LoVo (cell line): Measurements from ENCODE around the gene AHRR.
"Not testable (repeated sequence)": the region's sequence is repeated elsewhere in the genome, so short reads cannot be mapped to it uniquely, and the experiment has no call there.

ENCODE experiments used
- DNase-seq: peaks from one replicate; pipeline ENCODE4 v3.0.0-alpha.2; 2016; ENCODE audit warnings: low spot score

AHRR gene

GRCh38 chr5:368183-369084 lies 46.9 kb downstream of the AHRR start:
- DNase-seq = no peak

- DNase-seq = no peak
These were observed 47.8 kb downstream of the AHRR start for GRCh38 chr5:369151-369868.

DNA sequence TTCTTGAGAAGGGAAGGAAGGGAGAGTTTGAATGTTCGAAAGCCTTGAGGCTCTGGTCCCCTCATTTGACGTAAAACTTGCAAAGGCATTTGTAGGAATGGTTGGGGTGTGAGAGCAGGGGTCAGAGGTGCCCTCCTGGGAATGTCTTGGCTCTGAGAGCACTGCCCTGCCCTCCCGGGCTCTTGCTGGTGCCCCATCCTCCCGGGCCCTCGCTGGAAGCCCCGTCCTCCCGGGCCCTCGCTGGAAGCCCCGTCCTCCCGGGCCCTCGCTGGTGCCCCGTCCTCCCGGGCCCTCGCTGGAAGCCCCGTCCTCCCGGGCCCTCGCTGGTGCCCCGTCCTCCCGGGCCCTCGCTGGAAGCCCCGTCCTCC lies 48.3 kb downstream of the AHRR start:
- not testable (repeated sequence) for DNase-seq

DNA sequence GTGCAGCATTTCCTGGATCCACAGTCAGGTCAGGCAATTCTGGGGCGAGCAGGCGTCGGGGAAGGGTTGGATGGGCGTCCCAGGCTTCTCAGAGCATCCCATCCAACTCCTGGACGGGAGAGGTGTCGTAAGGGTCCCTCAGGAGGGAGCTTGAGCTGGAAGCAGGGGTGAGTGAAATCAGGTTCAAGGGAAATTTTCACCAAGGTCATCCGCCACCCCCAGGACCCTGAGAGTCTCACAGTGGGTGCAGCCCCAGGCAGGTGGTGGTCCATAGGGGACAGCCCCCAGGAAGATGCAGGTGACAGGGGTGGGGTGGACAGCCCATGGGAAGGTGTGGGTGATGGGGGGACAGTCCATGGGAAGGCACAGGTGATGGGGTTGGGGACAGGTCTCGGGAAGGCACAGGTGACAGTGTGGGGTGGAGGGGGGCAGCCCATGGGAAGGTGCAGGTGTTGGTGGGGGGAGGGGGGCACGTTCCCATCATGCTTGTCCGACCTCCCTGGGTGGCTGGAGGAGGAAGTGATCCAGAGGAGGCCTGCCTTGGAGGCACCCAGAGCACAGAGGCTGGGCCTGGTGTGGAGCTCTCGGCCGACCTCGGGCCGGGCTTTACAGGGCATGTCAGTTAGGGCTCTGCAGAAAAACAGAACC lies 48.9 kb downstream of the AHRR start:
- no peak for DNase-seq

- DNase-seq = no peak
These were observed 49.7 kb downstream of the AHRR start for GRCh38 chr5:370959-371810.

DNA sequence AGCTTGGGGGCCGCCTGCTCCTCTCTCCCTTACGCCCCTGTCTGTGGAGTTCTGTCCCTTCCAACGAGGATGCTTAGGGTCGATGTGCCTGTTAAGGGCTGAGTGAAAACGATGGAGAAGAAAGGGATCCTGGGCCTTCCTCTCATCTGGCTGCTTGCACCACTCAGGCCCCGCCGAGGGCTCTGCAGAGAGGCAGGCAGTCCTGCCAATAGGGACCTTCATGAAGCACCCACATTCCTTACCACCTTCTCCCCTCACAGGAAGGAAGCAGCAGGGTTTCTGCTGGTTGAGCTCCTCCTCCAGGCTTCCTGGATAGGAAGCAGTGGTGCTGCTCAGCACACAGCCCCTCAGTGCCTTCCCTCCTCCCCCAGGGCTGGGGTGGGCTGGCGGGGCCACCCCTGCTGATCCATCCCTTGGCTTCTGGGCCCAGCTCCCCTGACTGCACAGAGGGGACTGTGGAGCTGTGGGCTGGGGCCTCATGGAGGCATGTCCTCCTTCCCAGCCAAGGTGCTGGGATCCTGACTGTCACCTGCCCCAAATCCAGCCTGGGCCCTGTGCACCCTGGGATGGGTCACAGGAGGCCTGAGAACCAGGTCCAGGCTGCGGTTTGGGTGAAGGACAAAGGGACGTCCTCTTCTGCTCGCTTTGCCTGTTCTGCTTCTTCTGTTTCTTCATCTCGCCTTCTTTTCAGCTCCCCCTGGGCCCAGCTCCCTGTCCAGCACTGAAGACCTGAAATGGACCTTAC lies 50.5 kb downstream of the AHRR start:
- no peak for DNase-seq

GRCh38 chr5:372556-372995 lies 51.1 kb downstream of the AHRR start:
- DNase-seq = no peak

- DNase-seq = no peak
These were observed 51.6 kb downstream of the AHRR start for GRCh38 chr5:372996-373709.

- DNase-seq = no peak
These were observed 52.4 kb downstream of the AHRR start for GRCh38 chr5:373710-374602.

GRCh38 chr5:374631-375335 lies 53.3 kb downstream of the AHRR start:
- DNase-seq = no peak

GRCh38 chr5:375336-375920 lies 53.9 kb downstream of the AHRR start:
- DNase-seq = no peak

GRCh38 chr5:375921-376798 lies 54.6 kb downstream of the AHRR start:
- DNase-seq = no peak

DNA sequence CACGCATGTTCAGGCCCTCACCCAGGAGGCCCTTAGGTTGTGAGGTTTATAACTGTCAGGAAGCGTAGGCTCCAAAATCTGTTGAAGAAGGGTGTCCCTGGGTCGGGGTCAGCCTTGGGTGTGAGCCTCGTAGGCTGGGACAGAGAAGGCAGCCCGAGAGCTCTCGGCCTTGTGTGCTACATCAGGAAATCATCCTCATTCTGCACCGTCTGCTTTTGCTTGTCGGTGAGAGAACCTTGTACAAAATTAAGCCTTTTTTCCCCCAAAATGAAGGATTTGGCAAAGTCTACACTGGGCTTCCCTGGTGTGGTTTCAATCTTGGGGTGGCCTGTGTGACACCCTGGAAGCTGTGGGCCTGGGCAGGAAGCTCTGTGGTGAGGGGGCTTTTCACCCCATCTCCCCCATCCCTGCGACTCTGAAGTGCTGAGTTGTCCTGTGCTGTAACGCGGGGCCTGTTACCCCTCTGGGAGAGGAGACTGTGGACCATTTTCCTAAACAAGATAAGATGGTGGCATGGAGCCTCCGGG lies 55.3 kb downstream of the AHRR start:
- DNase-seq = no peak

DNA sequence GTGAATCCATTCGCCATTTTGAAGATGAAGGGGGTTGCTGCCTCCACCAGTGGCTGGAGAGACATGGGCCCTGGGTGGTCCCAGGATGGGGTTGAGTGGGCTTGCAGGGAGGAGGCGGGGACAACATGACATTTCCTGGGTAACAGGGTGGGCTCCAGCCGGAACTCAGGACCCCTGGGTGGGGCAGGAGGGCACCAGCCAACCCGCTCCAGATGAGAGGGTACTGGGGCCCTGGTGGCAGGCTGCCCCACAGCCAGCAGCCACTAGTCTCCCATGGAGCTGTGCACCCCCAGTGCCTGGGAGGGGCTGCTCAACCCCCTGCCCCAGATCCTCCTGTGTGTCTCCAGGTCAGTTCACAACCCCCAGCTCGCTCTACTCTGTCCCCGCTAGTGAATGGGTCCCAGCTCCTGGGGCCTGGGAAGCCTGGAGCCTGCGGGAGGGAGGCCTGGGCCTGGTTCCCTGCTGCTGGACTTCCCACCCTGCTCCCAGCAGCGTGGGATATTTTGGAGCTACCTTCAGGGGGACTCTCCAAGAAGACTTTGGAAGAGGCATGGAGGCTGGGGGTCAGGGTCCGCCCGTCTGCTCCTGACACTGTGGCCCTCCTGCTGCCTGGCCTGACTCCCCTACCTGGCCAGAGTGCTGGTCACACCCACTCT lies 55.9 kb downstream of the AHRR start:
- no peak for DNase-seq

DNA sequence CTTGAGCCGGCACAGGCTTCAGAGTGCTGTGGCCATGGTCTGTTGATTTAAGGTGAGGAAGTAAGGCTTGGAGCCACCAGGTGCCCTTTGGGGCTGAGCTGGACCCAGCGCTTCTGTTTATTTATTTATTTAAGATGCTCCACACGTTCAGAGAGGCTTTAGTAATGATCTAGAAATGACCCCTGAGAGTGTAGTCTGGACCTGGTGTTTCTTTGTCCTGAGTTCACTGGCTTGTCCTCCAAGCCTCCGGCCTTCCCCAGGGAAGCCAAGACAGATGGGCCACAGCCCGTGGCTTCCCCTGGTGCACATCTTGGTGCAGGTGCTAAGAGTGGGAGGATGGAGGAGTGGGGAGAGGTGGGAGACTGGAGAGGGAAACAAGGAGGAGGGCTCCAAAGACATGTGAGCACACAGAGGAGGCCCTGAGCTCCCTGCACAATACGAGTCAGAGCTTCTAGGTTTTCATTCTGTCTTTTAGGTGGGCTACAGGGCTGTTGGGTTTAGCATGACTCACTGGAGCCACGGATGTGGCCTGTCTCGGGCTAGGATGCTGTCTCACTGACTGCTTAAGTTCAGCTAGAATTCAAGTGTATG lies 56.9 kb downstream of the AHRR start:
- no peak for DNase-seq
